Mononuclear cell (primary cell): Measurements from ENCODE around the gene TATDN2. TPM values are rescaled to one million over a fixed set of nuclear protein-coding genes. Genes with fewer than 3 reads are reported as not detected.
A peak's percentile ranks its signal among the peaks of the same experiment; 100 is the strongest.

Source experiments
- H3K27me3 ChIP-seq: 2 replicates; pipeline ENCODE4 v1.6.0; 2011; ENCODE audit warnings: low read length, control low read depth; ENCODE audit not compliant: insufficient read depth
- H3K4me1 ChIP-seq: 2 replicates; pipeline ENCODE4 v1.5.1; 2011; ENCODE audit warnings: mild to moderate bottlenecking, low read length, control low read depth; ENCODE audit not compliant: insufficient read depth
- H3K4me3 ChIP-seq: 2 replicates; pipeline ENCODE4 v1.5.1; 2011; ENCODE audit warnings: mild to moderate bottlenecking, low read length, moderate library complexity
- H3K9me3 ChIP-seq: 2 replicates; pipeline ENCODE4 v1.5.1; 2011; ENCODE audit warnings: low read depth, mild to moderate bottlenecking, control low read depth, low read length
- total RNA-seq: library from RNA; depleted of rRNA; stranded (reverse); fragments of >200 nt; gene quantifications from one replicate; pipeline ENCODE4 v1.2.3, GENCODE V29; 2012

Gene TATDN2
- total RNA-seq, 1 donor, result 27.8 TPM

DNA sequence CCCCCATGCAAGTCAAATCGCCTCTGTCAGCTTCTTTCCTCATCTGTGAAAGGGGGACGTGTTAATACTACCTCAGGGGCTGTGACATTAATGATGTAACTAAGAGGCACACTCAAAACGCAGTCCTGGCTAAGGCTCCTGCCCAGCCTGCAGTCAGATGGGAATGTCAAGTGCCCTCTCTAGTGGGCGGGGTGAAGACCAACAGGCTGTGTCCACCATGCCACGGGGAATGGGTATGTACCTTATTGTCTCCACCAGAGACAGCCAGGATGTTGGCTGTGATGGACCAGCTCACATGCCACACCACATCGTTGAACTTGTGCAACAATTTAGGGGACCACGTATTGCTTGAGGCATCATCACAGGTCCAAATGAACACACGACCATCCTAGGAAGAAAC lies 55.5 kb downstream of the TATDN2 start:
- Histone ChIP-seq H3K4me1 (no peaks in the 10 kb centered on the region), H3K9me3 (no peaks in the 10 kb centered on the region), H3K4me3 (no peak overlapping the region), H3K27me3 (no peaks in the 10 kb centered on the region)

DNA sequence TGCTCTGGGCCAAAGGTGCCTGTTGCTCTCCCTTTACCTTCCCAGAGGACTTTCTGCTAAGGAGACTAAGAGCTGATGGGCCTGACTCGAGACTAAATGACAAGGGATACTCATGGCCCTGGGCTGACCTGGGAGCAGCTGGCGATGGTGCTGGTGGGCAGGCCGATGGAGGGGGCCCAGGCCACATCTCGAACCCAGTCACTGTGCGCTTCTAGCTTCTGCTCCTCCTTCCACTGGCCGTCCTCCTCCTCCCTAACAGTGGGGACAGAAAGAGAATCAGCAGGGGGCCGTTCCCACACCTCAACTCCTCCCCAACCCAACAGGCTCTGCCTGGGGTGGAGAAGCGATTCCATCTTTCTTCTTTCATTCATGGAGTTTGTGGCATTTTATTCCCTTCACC lies 56.6 kb downstream of the TATDN2 start:
- H3K27me3 ChIP-seq, result no peaks in the 10 kb centered on the region
- H3K9me3 ChIP-seq, result no peaks in the 10 kb centered on the region
- no peaks in the 10 kb centered on the region for H3K4me1 ChIP-seq
- no peak overlapping the region for H3K4me3 ChIP-seq

DNA sequence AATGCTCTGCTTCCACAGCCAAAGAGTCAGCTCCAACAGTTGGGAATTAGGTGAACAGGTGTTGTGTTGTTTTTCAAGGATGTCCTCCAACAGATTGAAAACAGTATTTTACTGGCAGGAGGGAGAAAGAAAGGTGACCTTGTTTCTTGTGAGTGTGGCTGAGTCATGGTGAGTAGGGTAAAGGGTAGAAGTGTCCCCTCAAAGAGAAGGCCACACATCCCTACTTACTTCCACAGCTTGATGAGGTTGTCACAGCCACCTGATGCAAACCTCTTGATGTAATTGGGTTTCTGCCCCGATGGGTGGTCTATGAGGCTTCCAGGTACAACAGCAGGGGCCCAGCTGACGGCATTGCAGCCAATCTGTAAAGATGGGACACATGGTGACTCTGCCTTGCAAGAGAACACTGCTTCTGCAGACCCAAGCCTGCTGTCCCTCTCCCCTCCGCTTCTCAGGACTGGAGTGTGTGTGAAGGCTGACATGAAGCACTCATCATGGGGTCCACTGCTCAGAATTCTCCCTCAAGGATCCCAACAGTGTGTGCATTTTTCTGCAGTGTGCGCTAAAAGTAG lies 57.2 kb downstream of the TATDN2 start:
- H3K4me3 ChIP-seq, result no peak overlapping the region
- H3K4me1 ChIP-seq, result no peaks in the 10 kb centered on the region
- H3K9me3 ChIP-seq, result no peaks in the 10 kb centered on the region
- H3K27me3 ChIP-seq, result no peaks in the 10 kb centered on the region

DNA sequence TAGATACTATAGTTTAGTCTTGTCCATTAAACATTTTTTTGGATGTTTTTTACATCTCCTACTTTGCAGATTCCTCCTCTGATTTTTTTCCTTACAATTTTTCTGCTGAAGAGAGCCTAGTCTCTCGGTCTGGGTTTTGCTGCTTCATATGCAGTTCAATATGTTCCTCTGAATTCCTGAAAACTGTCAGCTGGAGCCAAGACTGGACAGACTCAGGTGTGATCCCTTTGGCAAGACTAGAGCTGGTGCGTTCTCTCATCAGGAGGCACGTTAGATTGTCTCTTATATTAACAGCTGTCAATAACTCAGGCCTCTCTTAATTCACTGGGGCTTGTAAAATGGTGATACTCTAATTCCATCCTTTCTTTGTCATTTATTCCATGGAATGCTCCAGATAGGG lies 57.9 kb downstream of the TATDN2 start:
- Histone ChIP-seq H3K9me3 (no peaks in the 10 kb centered on the region), H3K27me3 (no peaks in the 10 kb centered on the region), H3K4me3 (no peak overlapping the region), H3K4me1 (no peaks in the 10 kb centered on the region)

DNA sequence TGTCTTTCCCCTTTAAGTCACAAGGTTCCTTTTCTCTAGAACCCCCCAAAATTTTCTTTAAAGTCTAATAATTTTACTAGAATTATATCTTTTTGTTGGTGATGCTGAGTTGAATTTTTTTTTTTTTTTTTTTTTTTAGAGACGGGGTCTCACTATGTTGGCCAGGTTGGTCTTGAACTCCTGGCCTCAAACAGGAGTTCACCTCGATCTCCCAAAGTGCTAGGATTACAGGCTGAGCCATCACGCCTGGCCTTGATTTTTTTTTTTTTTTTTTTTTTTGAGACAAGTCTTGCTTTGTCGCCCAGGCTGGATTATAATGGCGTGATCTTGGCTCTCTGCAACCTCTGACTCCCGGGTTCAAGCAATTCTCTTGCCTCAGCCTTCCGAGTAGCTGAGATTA lies 60.4 kb downstream of the TATDN2 start:
- no peak overlapping the region for H3K4me3 ChIP-seq
- H3K9me3 ChIP-seq, result no peaks in the 10 kb centered on the region
- H3K4me1 ChIP-seq, result no peaks in the 10 kb centered on the region
- no peaks in the 10 kb centered on the region for H3K27me3 ChIP-seq

DNA sequence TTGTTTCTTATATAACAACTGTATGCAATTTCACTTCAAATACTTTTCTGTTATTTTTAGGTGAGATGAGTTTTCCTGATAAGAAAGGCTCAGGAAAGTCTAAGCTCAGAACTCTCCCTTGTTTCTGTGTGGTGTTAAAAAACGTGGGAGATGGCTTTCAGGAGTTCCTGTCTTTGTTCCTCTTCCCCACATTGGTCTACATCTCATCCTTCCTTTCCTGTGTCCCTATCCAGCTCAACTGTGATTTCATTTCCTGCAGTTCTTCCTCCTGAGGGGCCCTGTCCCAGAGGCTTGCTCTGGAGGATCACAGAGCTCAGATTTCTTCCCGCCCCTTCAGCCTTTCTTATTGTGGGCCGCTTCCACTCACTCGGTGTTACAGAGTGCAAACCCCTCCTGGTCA lies 61.5 kb downstream of the TATDN2 start:
- Histone ChIP-seq H3K4me1 (no peaks in the 10 kb centered on the region), H3K27me3 (no peaks in the 10 kb centered on the region), H3K4me3 (no peak overlapping the region), H3K9me3 (no peaks in the 10 kb centered on the region)

DNA sequence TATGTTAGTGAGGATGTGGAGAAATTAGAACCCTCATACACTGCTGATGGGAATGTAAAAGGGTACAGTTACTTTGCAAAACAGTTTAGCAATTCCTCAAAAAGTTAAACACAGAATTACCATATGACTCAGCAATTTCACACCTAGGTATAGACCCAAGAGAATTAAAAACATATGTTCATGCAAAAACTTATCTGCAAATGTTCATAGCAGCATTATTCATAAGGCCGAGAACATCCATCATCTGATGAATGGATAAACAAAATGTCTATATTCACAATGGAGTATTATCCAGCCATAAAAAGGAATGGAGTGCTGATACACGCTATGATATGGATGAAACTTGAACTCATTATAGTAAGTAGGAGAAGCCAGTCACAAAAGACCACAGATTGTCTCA lies 62.3 kb downstream of the TATDN2 start:
- H3K9me3 ChIP-seq, result no peaks in the 10 kb centered on the region
- no peaks in the 10 kb centered on the region for H3K27me3 ChIP-seq
- H3K4me1 ChIP-seq, result no peaks in the 10 kb centered on the region
- no peak overlapping the region for H3K4me3 ChIP-seq

DNA sequence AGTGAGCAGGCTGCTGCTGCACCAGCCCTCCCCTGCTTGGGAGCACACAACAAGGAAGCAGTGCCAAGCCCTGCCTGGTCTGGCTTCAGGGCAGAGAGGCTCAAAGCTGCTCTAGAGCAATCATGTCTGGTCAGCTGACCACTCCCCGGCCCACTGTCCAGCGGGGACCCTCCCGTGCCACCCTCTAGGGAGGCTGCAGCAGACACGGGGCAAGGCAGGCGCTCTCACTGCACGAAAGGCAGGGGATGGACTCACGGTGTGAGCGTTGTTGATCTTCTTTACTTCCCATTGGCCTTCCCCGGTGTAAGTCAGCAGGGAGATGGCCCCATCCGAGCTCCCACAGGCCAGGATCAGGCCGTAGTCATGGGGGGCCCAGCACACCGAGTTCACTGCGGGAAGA lies 63.5 kb downstream of the TATDN2 start:
- H3K4me3 ChIP-seq, result no peak overlapping the region
- no peaks in the 10 kb centered on the region for H3K27me3 ChIP-seq
- no peaks in the 10 kb centered on the region for H3K9me3 ChIP-seq
- no peaks in the 10 kb centered on the region for H3K4me1 ChIP-seq

DNA sequence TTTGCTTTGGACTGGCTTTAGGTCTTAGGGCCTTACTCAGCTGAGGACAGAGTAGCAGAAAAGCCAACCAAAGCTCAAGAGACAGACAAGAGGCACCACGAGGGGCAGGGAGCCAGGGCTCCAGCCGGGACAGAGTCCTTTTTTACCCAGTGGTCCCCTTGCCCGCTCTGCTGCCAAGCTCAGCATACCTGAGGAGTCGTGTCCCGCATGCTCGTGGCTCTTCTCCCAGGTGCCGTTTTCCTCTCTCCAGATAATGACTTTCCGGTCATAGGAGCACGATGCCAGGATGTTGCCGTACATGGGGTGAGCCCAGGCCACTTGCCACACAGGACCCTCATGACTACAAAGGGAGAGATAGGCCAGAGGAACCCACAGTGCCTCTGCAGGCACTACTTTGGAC lies 64.1 kb downstream of the TATDN2 start:
- Histone ChIP-seq H3K27me3 (no peaks in the 10 kb centered on the region), H3K4me3 (no peak overlapping the region), H3K4me1 (no peaks in the 10 kb centered on the region), H3K9me3 (no peaks in the 10 kb centered on the region)

DNA sequence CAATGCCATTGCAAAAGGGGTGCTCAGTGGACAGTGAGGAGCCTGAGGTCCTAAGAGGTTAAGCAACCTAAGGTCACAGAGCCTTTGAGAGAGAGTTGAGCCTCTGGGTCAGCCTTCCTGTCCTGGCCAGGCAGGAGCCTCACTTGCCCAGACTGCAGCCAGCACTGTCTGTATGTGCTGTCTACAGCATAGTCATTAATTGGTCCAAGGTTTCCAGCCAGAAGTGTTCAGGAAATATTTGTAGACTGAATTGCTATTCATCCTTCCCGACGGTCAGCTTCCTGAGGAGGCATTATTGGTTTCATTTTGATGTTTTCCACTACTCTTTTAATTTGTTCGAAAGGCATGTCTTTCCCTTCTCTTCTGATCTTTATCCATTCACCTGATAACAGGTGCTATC lies 64.6 kb downstream of the TATDN2 start:
- Histone ChIP-seq H3K27me3 (no peaks in the 10 kb centered on the region), H3K9me3 (no peaks in the 10 kb centered on the region), H3K4me3 (no peak overlapping the region), H3K4me1 (no peaks in the 10 kb centered on the region)

DNA sequence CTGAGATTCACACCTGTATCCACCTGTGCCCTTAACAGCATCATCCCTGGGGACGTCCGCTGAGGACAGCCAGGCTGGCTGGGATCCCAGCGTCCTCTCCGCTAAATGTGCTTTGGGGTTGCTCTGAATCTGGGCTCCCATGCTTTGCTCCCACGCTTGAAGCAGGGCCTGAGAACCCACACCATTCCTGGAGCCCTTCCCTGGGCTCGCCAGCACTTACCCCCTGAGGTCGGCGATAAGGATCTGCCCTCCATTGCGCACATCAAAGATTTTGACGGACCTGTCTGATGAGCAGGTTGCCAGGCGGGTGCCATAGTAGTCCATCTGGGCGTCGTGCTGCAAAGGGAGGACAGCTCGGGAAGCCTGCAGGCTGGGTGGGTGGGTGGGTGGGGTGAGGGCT lies 66.8 kb downstream of the TATDN2 start:
- H3K4me3 ChIP-seq, result no peak overlapping the region
- H3K4me1 ChIP-seq, result peaks cover 9% of the 10 kb centered on the region
- H3K27me3 ChIP-seq, result no peaks in the 10 kb centered on the region
- H3K9me3 ChIP-seq, result no peaks in the 10 kb centered on the region

DNA sequence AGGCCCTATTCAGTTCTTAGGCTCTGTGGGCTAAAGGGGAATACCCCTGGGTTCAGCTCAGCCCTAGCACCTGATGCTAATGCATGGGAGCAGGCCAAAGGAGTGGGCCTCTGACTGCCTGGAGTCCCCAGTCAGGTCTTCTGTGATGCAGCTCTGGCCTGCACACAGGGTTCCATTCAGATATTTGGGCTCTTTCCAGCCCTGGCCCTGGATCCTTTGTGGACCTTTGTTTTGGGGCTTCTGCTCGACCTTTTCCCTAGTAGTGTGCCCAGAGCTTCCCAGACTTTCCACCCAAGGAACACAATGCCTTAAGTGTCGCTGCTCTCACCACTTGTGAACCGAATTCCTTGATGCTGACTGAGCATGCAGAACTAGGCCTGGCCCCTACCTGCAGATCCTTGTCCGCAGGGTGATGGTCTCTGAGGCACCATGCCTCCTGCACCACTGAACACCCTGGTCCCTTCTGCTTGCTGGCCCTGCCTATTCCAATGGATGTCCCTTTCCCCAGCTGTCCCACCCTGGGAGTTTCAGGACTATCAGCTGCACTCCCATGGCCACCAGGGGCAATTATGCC lies 67.6 kb downstream of the TATDN2 start:
- no peaks in the 10 kb centered on the region for H3K9me3 ChIP-seq
- H3K4me3 ChIP-seq, result no peak overlapping the region
- H3K4me1 ChIP-seq, result peaks cover 14% of the 10 kb centered on the region
- no peaks in the 10 kb centered on the region for H3K27me3 ChIP-seq

DNA sequence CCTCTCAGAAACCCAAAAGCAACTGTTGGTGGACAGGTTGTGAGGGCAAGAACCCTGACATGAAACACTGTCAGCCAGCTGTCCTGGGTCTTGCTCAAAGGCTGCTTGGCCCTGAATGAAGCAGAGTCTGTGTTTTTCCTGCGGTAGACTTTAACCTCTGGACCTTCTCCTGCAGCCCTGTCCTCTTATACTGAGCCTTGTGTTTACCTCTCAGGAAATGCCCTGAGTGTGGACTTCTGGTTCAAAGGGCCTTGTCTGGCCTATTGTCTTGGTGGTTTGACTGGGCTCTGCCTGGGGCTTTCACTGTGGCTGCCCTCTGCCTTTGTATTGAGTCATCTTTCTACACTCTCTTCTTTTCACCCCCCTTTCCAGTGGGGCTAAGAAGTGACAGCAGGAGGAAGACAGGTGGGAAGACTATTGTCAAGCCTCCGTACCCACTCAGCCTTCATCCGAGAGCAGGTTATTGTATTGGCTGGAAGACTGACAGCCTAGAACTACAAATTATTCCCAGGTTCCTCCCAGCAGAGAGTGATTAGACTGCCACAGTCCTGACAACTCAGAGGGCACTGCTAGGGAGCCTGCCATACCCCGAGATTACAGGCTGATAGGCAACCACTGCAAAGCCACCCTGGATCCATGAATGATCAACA lies 69.2 kb downstream of the TATDN2 start:
- Histone ChIP-seq H3K9me3 (no peaks in the 10 kb centered on the region), H3K4me3 (no peak overlapping the region), H3K4me1 (peaks cover 19% of the 10 kb centered on the region), H3K27me3 (no peaks in the 10 kb centered on the region)

DNA sequence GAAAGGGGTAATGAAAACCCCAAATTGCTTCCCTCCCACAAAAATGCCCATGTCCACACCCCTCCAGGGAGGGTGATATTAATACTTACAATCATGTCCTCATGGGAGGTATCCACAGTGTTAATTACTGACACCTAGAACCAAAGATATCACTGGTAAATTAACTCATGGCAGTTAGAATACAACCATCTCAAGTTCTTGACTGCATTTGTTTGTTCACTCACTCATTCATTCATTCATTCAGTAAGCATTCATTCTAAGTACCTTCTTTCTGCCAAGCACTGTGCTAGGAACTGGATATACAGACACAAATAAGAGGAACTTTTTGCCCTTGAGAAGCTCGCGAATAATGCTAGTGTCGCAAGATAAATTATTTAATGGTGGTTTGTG lies 69.7 kb downstream of the TATDN2 start:
- Histone ChIP-seq H3K9me3 (no peaks in the 10 kb centered on the region), H3K4me1 (peaks cover 19% of the 10 kb centered on the region), H3K4me3 (no peak overlapping the region), H3K27me3 (no peaks in the 10 kb centered on the region)

DNA sequence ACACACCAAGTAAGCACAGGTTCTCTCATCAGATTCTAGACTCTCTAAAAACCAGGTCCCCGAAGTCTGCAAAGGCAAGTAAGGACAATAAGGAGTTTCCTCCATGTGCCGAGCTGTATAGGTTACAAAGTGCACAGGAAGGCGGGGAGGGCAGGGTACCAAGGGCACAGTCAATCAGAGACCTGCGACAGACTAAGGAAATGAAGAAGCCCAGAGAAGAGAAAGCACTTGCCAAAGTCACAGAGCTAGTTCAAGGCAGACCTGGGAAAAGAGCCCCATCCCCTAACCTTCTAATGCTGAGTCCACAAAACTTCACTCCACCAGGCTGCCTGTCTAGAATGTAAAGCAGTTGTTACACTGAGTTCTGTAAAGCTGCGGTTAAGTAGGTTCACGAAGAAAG lies 71.0 kb downstream of the TATDN2 start:
- Histone ChIP-seq H3K4me3 (no peak overlapping the region), H3K9me3 (no peaks in the 10 kb centered on the region), H3K27me3 (no peaks in the 10 kb centered on the region), H3K4me1 (peaks cover 19% of the 10 kb centered on the region)

DNA sequence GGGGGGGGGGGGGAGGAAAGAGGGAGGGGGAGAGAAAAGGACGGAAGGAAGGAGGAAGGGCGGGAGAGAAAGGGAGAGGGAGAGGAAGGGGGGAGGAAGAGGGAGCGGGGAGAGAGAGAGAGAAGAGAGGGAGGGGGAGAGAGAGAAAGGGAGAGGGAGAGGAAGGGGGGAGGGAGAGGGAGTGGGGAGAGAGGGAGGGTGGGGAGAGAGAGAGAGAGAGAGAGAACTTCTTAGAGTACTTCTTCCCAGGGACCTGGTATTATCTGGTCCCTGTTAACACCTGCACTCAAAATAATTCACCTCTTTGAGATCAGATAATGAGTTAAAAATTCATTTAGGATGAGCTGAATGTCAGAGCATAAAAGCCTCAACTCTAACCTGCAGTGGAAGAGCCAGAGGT lies 71.5 kb downstream of the TATDN2 start:
- Histone ChIP-seq H3K4me3 (peak overlapping the region; percentile 93), H3K27me3 (no peaks in the 10 kb centered on the region), H3K4me1 (peaks cover 19% of the 10 kb centered on the region), H3K9me3 (no peaks in the 10 kb centered on the region)
